NT2/D1 (cell line): ENCODE results near the gene TLCD3B.

Source experiments
- DNase-seq: peaks from one replicate; pipeline ENCODE4 v3.0.0-alpha.2; 2011; ENCODE audit warnings: low read depth, low spot score
- H3K27me3 ChIP-seq: 2 replicates; pipeline ENCODE4 v1.6.0; 2011; ENCODE audit warnings: mild to moderate bottlenecking; ENCODE audit not compliant: insufficient read length, insufficient read depth
- H3K36me3 ChIP-seq: 2 replicates; pipeline ENCODE4 v1.6.1; 2011; ENCODE audit warnings: mild to moderate bottlenecking, low read length, mixed read lengths; ENCODE audit not compliant: insufficient read depth, insufficient read length
- H3K4me1 ChIP-seq: 2 replicates; pipeline ENCODE4 v1.5.1; 2011; ENCODE audit not compliant: insufficient read depth, insufficient read length
- H3K4me3 ChIP-seq: 2 replicates; pipeline ENCODE4 v1.5.1; 2011; ENCODE audit warnings: low read depth; ENCODE audit not compliant: insufficient read length
- H3K9ac ChIP-seq: 2 replicates; pipeline ENCODE4 v1.6.0; 2011; ENCODE audit warnings: low read depth; ENCODE audit not compliant: insufficient read length
- H3K9me3 ChIP-seq: 2 replicates; pipeline ENCODE4 v1.5.1; 2011; ENCODE audit warnings: mild to moderate bottlenecking, low read length; ENCODE audit not compliant: insufficient read depth
- SUZ12 ChIP-seq: IDR thresholded peaks from 2 replicates; pipeline ENCODE4 v1.6.1; 2011; ENCODE audit not compliant: insufficient read length, insufficient read depth; ENCODE audit errors: extremely low read depth
- YY1 ChIP-seq: IDR thresholded peaks from 2 replicates; pipeline ENCODE4 v1.6.1; 2011; ENCODE audit not compliant: insufficient read length, insufficient read depth
- ZNF274 ChIP-seq: IDR thresholded peaks from 2 replicates; pipeline ENCODE4 v1.6.1; 2011; ENCODE audit warnings: mild to moderate bottlenecking, low read depth, low read length

The TLCD3B gene

DNA sequence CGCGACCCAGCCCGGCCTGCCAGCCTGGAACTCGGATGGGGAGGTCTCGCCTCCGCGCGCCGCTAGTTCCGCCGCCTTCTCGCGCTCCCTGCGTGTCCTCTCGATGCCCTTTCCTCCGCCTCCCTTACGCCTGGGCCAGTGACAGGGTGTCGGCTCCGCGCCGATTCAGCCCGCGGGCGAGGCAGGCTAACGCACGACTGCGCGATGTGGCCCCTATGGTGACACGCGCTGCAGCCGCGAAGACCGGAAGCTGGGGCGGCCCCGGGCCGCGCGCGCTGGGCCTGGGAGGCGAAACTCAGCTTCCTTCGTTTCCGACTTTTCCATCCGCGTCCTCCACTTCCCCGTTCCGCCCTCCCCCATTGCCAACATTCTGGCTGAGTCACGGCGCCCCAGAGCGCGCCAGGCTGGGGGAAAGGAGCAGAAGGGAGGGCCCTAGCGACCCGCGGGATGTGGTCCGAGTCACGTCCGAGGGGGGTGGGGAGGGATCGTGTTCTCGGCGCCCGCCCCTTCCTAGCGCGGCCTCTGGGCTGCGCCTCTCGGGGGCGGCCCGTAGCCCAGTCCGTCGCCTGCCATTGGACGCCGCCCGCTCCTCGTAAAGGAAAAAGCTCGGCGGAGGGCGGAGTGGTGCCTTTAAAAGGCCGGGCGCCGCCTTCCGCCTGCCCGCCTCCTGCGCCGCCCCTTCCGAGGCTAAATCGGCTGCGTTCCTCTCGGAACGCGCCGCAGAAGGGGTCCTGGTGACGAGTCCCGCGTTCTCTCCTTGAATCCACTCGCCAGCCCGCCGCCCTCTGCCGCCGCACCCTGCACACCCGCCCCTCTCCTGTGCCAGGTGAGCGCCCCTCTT lies 34.3 kb upstream of the TLCD3B start, which contains the start of gene ALDOA:
TSS of gene ALDOA (plus strand) at position 659 of the 841 bp plus-strand sequence. CDS start 1,138 bp downstream, outside the sequence.
- no peak for TF ChIP-seq YY1
- no peak for TF ChIP-seq ZNF274
- no peak for TF ChIP-seq SUZ12

DNA sequence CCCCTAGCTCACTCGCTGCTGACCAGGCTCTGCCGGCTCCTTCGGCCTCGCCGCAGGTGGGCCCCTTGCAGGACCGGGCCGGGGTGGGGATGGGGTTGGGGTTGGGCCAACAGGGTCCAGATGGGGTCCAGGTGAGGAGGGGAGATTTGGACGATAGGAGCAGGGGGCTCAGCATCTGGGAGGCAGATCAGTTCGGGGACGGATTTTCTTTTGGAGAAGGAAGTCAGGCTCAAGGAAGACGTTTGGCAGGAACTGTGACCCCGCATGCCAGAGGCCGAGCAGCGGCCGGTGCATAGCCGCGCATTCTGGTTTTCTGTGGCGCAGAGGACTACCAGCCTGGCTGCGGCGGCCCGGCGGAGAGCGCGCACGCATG lies 33.6 kb upstream of the TLCD3B start:
- DNase-seq, result no peak
- Histone ChIP-seq H3K4me3 (peak overlapping the region; percentile 92), H3K36me3 (peaks cover 39% of the 10 kb centered on the region), H3K9ac (peak overlapping the region; percentile 99), H3K9me3 (no peaks in the 10 kb centered on the region), H3K4me1 (peaks cover 34% of the 10 kb centered on the region), H3K27me3 (no peaks in the 10 kb centered on the region)
- TF ChIP-seq ZNF274 (no peak), YY1 (no peak), SUZ12 (no peak)

More for the DNA sequence above, 34.3 kb upstream of the TLCD3B start, which contains the start of gene ALDOA:
- Histone ChIP-seq H3K4me1 (peaks cover 38% of the 10 kb centered on the region), H3K9me3 (no peaks in the 10 kb centered on the region), H3K27me3 (no peaks in the 10 kb centered on the region), H3K9ac (peak within 1 kb of the TSS; percentile 99), H3K36me3 (peaks cover 45% of the 10 kb centered on the region), H3K4me3 (peak within 1 kb of the TSS; percentile 98)
- DNase-seq, result peak; percentile 96

DNA sequence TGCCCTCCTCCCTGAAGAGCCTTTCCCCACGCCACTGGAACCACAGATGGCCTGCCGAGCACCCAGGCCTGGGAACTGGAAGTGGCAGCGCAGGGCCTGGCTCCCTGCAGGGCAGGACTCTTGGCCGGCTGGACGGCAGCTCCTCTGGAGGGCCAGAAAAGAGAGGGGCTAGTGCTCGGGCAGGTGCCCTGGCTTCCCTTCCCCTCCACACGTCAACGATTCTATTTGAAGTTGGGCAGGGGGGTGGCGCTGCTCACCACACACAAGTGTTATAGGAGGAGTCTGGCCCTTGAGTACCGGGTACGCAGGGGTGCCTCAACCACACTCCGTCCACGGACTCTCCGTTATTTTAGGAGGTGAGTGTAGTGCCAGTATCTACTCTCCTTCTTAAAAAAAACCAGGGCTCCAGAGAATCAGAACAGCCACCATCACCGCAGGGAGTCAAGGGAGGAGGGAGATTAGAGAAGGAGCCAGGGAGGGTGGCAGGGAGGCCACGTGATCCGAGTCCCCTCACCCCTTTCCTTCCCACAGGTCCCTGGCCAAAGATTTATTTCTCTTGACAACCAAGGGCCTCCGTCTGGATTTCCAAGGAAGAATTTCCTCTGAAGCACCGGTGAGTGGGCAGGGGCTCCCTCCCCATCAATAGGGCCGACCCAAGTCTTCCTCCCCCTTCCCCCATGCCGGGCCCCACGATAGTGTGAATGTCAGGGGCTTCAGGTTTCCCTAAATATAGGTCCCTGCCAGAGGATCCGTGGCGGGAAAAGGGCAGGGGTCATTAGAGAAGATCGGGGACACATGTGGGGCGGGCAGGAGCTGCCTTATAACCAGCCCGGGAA lies 33.0 kb upstream of the TLCD3B start:
- Histone ChIP-seq H3K4me3 (peak overlapping the region; percentile 92), H3K9me3 (no peaks in the 10 kb centered on the region), H3K36me3 (peaks cover 36% of the 10 kb centered on the region), H3K9ac (peak overlapping the region; percentile 99), H3K4me1 (peaks cover 28% of the 10 kb centered on the region), H3K27me3 (no peaks in the 10 kb centered on the region)
- no peak for DNase-seq
- TF ChIP-seq SUZ12 (no peak), YY1 (no peak), ZNF274 (no peak)

DNA sequence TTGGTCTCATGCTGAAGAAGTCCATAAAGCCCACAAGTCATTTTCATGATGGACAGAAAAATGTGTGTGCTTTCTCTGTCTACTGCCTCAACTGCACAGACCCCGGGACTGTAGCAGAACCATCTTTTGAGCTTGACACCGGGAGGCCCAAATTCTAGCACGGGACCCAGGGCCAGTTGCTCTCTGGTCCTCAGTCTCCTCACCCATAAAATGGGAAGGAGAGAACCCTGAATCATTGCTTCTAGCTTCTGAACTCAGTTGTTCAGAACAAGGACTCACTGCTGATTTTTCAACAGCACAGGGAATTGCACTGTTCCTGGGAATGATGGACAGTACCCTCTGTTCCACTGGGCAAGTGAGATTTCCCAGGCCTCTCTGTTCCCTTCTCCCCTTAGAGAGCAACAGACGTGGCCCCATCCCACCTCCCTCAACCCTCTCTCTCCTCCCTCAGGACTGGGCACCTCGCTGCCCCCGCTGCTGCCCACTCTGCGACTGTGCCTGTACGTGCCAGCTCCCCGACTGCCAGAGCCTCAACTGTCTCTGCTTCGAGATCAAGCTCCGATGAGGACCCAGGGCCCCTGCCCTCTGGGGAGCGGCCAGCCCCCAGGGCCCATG lies 32.3 kb upstream of the TLCD3B start:
- Histone ChIP-seq H3K36me3 (peaks cover 34% of the 10 kb centered on the region), H3K9ac (peak overlapping the region; percentile 99), H3K27me3 (no peaks in the 10 kb centered on the region), H3K9me3 (no peaks in the 10 kb centered on the region), H3K4me3 (peak overlapping the region; percentile 92), H3K4me1 (peaks cover 21% of the 10 kb centered on the region)
- TF ChIP-seq SUZ12 (no peak), ZNF274 (no peak), YY1 (no peak)
- no peak for DNase-seq

DNA sequence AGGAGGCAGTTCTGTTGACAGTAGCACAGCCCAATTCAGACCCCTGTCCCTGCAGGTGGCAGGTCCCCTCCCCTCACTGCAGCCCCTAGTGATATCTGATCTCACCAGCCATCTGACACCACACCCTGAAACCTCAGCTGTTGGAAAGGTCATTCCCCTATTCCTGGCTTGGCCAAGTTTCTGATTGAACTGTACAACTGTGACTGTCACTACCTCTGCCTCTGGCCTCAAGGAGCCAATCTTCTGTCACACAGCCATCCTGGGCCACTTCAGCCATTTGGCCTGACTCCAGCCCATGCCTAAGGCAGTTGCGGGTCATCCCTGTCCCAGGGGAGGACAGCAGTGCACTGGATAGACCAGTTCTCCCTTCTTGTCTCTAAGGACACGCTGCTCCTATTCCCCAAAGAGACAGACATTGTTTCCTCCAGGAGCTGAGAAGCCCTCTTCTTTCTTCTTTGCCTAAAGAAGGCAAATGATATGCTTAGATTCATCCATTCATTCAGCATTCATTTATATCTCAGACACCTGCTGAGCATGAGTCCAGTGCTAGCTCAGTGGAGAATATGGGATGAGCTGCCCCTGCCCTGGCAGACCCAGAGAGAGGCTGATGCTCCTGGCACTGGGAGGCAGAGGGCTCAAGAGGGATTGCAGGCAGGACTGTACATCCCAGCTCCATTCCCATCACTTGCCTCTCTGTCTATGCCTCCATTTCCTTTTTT lies 29.9 kb upstream of the TLCD3B start:
- no peak for TF ChIP-seq ZNF274
- TF ChIP-seq YY1, result no peak
- TF ChIP-seq SUZ12, result no peak
- H3K4me3 ChIP-seq, result no peak overlapping the region
- peaks cover 14% of the 10 kb centered on the region for H3K36me3 ChIP-seq
- H3K27me3 ChIP-seq, result no peaks in the 10 kb centered on the region
- no peaks in the 10 kb centered on the region for H3K9me3 ChIP-seq
- DNase-seq, result no peak
- H3K9ac ChIP-seq, result peak overlapping the region; percentile 14
- H3K4me1 ChIP-seq, result peaks cover 10% of the 10 kb centered on the region

DNA sequence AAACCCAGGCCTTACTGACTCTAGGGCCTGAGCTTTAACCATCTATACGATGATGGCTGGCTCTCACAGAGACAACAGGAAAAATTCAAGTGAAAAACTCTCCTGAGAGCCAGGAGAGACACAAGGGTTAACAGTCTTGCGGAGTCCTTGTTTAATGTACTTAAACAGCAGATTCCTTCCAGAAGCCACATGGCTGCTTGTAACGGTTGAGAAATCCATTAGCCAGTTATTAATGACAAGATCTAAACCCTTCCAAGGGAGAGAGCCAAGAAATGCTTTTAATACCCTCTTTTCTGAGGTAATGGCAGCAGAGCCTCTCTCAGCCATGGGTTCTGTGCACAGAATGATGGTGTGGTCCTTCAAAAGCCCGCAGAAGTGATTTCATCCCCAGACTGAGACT lies 29.3 kb upstream of the TLCD3B start:
- DNase-seq, result no peak
- Histone ChIP-seq H3K4me3 (no peak overlapping the region), H3K36me3 (peaks cover 11% of the 10 kb centered on the region), H3K27me3 (no peaks in the 10 kb centered on the region), H3K9ac (no peak overlapping the region), H3K4me1 (peaks cover 10% of the 10 kb centered on the region), H3K9me3 (no peaks in the 10 kb centered on the region)
- TF ChIP-seq ZNF274, result no peak
- no peak for TF ChIP-seq SUZ12
- TF ChIP-seq YY1, result no peak
